SW480 (cell line): Measurements from ENCODE around the gene ATP5F1B.
"Not testable (repeated sequence)": the region's sequence is repeated elsewhere in the genome, so short reads cannot be mapped to it uniquely, and the experiment has no call there.

ENCODE experiments used
- DNase-seq: peaks from one replicate; pipeline ENCODE4 v3.0.0-alpha.2; 2016; ENCODE audit warnings: low spot score

The ATP5F1B gene

GRCh38 chr12:56648023-56648422 is 2.2 kb upstream of the ATP5F1B start:
- DNase-seq: not testable (repeated sequence)

- no peak for DNase-seq
These were observed 525 bp downstream of the ATP5F1B start for GRCh38 chr12:56645201-56645716.

DNA sequence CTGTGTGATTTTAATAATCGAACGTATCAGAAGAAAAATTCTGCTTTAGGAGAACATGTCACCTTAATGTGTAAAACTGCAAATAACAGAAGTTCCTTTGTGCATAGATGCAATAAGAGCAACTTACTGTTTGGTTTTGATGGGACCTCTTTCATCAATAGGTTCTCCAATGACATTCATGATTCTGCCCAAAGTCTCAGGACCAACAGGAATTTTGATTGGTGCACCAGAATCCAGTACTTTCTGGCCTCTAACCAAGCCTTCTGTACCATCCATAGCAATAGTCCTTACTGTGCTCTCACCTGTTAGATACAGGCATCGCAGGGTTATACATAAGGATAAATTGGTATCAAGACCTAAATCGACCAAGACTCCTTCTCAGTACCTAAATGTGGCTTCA is 1.1 kb downstream of the ATP5F1B start:
- no peak for DNase-seq

GRCh38 chr12:56641219-56641618 is 4.6 kb downstream of the ATP5F1B start:
- no peak for DNase-seq

DNA sequence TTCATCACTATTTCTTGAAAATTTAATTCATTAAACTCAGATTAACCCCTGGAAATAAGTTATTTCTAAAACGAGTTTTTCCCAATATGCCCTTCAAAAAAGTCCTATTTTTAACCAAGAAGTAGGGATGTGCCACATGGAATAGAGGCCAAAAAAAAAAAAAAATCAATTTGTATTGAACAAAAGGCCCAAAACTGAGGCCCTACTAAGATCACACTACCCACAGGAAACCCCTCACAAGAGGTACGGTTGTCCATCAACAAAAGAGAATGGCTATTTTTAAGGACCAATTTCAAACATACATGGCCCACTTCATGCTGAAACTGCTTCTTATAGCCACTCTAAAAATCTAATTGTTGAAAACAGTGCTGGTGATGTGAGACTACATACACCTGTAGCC is 8.2 kb downstream of the ATP5F1B start:
- no peak for DNase-seq

GRCh38 chr12:56636675-56637540 is 8.9 kb downstream of the ATP5F1B start:
- peak; percentile 100 for DNase-seq

- peak; percentile 88 for DNase-seq
These were observed 9.7 kb downstream of the ATP5F1B start for GRCh38 chr12:56635806-56636674.

GRCh38 chr12:56634837-56635791 is 10.7 kb downstream of the ATP5F1B start:
- peak; percentile 95 for DNase-seq

GRCh38 chr12:56634242-56634836 is 11.4 kb downstream of the ATP5F1B start:
- peak; percentile 79 for DNase-seq

DNA sequence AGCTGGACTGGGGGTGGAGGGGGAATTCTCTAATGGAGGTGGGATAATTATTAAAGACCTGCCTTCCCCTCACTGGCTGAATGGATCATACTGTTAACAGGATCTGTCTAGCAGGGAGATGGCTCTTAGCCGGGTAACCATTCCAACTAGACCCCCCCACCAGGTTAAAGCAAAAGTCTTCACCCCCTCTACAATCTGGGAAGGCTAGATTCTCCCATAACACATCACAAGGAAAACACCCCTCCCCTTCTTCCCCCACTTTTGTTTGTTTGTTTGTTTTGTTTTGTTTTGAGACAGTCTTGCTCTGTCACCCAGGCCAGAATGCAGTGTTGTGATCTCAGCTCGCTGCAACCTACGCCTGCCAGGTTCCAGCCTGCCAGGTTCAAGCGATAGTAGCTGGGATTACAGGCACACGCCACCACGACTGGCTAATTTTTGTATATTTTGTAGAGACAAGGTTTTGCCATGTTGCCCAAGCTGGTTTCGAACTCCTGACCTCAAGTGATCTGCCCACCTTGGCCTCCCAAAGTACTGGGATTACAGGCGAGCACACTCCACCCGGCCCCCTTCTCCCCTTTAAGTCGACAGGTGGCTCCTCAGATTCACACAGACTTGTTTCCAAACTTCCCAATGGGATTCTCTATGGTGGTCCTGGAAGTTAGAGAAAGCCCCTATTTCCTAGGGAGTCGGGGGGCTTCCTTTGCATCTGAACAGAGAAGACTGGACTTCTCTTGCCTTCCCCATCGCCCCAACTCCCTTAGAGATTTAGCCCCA is 12.1 kb downstream of the ATP5F1B start:
- DNase-seq: no peak

DNA sequence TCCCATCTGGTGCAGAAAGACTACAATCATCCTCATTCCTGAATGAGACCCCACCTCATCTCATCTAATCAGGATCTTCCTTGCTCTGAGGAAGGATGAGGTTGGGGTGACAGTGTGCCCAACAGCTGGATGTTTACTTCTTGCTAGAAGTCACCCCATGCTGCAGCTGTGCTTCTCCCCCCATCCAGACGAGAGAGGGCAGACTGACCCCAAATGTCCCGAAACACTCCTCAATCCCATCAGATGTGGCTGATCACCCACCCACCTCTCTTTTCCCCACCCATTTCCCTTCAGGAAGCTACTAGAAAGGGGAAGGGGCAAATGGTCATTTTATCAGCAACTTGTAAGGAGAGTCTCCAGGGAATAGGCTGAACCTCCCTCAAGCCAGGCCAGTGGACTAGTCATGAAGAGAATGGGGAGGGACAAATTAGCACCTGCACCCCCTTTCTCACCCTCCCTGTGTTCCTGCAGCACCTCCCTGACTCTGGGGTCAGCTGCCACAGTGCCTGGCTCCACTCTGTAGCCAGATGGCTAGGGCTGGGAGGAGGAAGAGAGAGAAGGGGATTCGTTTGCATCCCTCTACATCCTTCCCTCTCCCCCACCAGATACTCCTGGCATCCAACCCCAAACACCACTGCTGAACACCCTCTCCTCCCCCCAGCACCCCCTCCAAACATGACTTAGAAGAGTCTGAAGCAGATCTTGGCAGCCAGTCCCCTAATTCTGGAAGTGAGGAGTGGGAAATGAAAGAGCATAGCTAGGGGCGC is 12.9 kb downstream of the ATP5F1B start:
- no peak for DNase-seq

DNA sequence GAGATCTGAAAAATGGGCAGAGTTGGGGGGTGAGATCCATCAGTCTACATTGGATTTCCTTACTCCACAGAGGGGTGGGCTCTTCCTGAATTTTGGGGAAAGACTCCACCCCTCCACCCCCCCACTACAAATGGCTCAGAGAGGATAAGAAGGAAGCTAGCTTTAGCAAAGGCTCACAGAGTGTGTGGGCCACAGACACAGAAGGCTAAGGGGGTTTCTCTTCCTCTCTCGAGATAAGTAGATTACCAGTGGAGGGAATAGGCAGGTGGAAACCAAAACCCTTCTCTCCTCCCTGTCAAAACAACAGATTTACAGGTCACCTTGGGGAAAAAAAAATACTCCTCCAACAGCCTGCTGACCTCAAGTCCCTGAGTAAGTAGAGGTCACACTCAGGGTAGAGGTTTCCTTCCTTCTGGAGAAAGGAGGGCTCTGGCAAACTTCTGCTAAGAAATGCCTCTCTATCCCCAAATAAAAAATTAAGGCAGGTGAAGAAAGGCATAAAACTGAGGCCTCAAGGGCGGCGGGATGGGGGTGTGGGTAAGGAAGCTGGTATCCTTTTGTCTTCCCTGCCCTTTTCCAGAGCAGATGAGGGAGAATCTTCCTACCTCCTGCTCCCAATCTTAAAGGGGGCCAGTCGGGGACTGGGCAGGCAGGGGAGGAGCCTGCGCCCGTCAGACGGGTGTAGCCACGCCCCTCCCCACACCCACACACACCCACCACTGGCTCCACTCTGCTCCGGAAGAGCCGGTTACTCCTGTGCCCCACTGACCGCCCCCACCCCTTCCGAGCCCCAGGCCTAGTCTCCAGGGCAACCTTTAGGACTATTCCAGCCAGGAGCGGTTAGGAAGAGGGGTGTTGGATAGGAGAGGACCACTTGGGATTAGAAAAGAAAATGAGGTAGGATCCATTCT is 13.7 kb downstream of the ATP5F1B start:
- peak; percentile 27 for DNase-seq

- DNase-seq: peak; percentile 79
These were observed 15.6 kb downstream of the ATP5F1B start, which contains the start of gene BAZ2A for GRCh38 chr12:56630180-56630632. TSS of gene BAZ2A (minus strand) at chr12:56630326. CDS start at chr12:56617530, 12,796 bp downstream.

DNA sequence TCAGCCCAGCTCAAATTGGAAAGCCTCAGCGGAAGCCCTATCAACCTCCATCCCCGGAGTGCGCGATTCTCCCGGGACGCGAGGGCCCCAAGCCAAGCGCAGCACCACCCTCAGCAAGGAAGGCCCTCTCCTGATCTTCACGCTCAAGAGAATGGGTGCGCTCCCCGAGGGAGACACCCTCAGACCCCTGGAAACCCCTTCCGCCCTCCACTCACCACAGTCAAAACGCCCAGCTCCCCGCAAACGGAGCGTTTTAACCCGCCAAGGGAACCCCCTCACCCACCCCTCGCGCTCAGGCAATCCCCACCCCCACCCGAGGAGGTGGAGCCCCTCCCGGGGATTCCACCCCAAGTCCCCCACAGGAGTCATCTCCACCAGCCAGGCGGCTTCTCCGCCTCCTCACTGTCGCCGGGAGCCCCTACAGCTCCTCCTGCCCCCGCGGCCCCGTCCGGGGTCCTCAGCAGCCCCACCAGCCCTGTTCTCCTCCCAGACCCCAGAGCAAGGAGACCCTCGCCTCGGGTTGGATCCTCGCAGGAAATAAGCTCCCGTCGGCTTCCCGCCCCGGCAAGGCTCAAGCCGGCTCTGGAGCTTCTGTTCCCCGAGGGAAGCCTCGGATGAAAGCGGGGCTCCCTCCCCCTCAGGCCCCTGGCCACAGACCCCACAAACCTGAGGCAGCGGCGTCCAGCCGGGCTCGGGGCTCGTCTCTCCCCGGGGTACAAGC is 16.2 kb downstream of the ATP5F1B start:
- DNase-seq: peak; percentile 21

DNA sequence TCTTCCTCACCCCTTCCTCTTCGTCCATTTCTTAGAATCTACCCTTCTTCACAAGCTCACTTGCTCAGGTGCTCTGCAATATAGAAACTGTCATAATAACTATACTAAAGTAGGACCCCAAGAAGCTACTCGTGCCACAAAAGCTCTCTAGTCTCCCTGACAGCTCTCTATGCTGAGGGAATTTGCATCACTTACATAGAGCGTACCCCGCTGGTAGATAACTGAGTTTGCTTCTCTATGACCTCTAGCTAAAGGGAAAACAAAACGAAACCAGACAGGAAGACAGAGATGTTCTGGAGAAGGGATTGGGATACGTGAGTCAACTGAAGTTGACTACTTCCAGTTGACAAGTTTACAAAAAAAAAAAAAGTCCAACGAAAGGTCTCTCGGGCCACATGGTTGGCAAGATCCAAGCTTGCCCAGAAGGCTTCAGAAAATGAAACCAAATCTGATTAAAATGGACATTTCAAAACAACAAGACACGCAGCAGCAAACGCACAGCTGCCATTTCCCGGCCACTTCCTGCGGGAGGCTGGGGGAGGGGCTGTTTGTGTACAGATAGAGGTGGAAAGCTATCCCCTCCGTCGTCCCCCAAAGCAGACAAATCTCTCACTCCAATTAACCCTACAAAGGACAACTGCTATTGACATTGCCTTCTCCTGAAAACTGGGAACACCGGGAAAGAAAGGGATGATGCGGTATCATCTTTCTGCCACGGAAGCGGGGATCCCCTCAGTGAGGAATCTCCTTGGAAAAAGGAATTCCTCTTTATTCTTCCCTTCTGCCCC is 16.9 kb downstream of the ATP5F1B start:
- DNase-seq: peak; percentile 52

DNA sequence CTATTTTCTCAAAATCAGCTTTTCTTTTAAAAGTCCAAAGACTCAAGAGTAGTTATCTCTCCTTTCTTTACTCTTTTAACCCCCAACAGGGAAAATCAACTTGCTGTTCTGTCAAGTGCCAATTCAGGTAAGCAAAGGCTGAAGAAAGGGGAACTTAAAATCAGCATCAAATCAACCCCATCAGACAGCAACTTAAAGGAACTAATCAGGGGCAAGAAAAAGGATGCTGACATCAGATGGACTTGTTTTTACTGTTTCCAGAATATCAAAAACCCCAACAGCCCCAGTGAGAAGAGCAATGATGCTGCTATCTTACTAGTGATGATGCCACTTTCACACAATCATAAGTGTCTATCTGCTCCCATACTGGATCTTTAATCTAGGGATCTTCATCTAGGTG is 19.1 kb downstream of the ATP5F1B start:
- no peak for DNase-seq

DNA sequence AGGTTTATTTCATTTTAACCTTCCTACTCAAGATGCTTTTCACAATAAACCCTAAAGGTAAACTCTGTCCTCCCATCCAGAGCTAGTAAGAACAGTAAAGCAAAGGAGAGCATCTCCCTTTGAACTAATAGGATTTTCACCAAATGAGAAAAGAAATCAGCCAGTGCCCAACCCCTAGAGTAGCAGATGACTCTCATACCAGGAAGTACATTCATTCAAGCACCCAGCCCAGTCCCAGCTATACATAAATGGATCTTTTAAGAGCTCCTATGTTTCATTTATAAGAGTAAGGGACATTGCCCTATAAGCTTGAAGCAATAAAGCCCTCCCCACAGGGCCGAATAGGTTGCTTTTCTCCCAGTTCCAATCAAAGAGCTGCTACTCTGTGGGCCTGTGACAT is 23.2 kb downstream of the ATP5F1B start:
- DNase-seq: no peak
